HCT116 (cell line): ENCODE measurements around the gene GATAD2B. TPM values are rescaled to one million over a fixed set of nuclear protein-coding genes. Genes with fewer than 3 reads are reported as not detected.

Source experiments
- ATAC-seq: fragments of 200-7000 bp; cut with Tn5 transposase; 2 replicates; pipeline ENCODE4 v1.9.1; 2020; ENCODE audit warnings: mild to moderate bottlenecking, moderate library complexity
- BruUV-seq: library from RNA; stranded (reverse); fragments of 400-500 nt; replicated peaks from 2 replicates; lab custom pipeline; 2021; lab: Mats Ljungman, UMichigan
- CTCF ChIA-PET: fragments of 300-600 bp; sonication (Branson Sonifier 250); formaldehyde crosslinking; loops from one replicate; lab custom pipeline; 2021; ENCODE audit warnings: antibody characterized with exemption; lab: Charles Lee
- POLR2A ChIA-PET: fragments of 300-600, 350-600 bp; sonication (Branson Sonifier 250); formaldehyde crosslinking; loops from one replicate; lab custom pipeline; 2021; ENCODE audit warnings: antibody characterized with exemption; lab: Charles Lee
- RAD21 ChIA-PET, 2 experiments: fragments of 300-600 bp; sonication (Branson Sonifier 250); formaldehyde crosslinking; loops; one replicate each; lab custom pipeline; 2023; ENCODE audit warnings: low total read pairs in 2 of 2; ENCODE audit not compliant: uncharacterized antibody in 2 of 2, unreplicated experiment in 2 of 2, low non-redundant PET in 1 of 2; lab: Charles Lee
- DNase-seq: peaks from one replicate; pipeline ENCODE4 v3.0.0-alpha.2; 2010; ENCODE audit warnings: low read depth, low spot score
- H2AFZ ChIP-seq: fragments of 200-600 bp; shearing (Covaris generic), sonication (generic); 2 replicates; pipeline ENCODE4 v1.6.1; 2017; ENCODE audit warnings: low read depth, mixed run types, mixed read lengths, antibody characterized with exemption, low read length; ENCODE audit not compliant: poor library complexity, severe bottlenecking
- H3K27ac ChIP-seq: 2 replicates; pipeline ENCODE4 v1.5.1; 2012; ENCODE audit warnings: low read depth, low read length
- H3K27me3 ChIP-seq: fragments of 200-600 bp; sonication (generic); 2 replicates; pipeline ENCODE4 v1.6.1; 2016; ENCODE audit warnings: mixed run types, low read length, mixed read lengths; ENCODE audit not compliant: insufficient read depth
- H3K36me3 ChIP-seq, 2 experiments: fragments of 200-500 bp in 1 of 2; fragments of 200-600 bp in 1 of 2; sonication (Bioruptor generic) in 1 of 2; sonication (generic) in 1 of 2; 2 replicates each; pipeline versions ENCODE4 v1.5.1 to v1.6.1; 2014 to 2016; ENCODE audit warnings: low read length in 2 of 2, inconsistent platforms in 1 of 2, mixed read lengths in 1 of 2, mixed run types in 1 of 2; ENCODE audit not compliant: insufficient read depth in 2 of 2, control insufficient read depth in 1 of 2
- H3K4me1 ChIP-seq, 2 experiments: fragments of 200-600 bp in 1 of 2; sonication (generic) in 1 of 2; 2 replicates each; pipeline versions ENCODE4 v1.5.1 to v1.6.1; 2012 to 2017; ENCODE audit warnings: low read length in 2 of 2, inconsistent platforms in 1 of 2, mild to moderate bottlenecking in 1 of 2, mixed read lengths in 1 of 2, mixed run types in 1 of 2, moderate library complexity in 1 of 2; ENCODE audit not compliant: insufficient read depth in 2 of 2, control insufficient read depth in 1 of 2
- H3K4me2 ChIP-seq: fragments of 200-600 bp; sonication (generic); 2 replicates; pipeline ENCODE4 v1.6.1; 2017; ENCODE audit warnings: mixed run types, low read length, mixed read lengths
- H3K4me3 ChIP-seq, 2 experiments: fragments of 200-600 bp in 1 of 2; sonication (generic) in 1 of 2; replicated peaks in 1 of 2; 2 replicates each; pipeline ENCODE4 v1.5.1; 2011 to 2016; ENCODE audit warnings: low read length in 2 of 2, control low read depth in 1 of 2, low read depth in 1 of 2, mild to moderate bottlenecking in 1 of 2, mixed read lengths in 1 of 2, mixed run types in 1 of 2
- H3K79me2 ChIP-seq: fragments of 200-600 bp; sonication (generic); 2 replicates; pipeline ENCODE4 v1.6.1; 2017; ENCODE audit warnings: mild to moderate bottlenecking, mixed run types, low read length, moderate library complexity, mixed read lengths; ENCODE audit not compliant: insufficient read depth
- H3K9ac ChIP-seq: fragments of 200-600 bp; sonication (generic); 2 replicates; pipeline ENCODE4 v1.6.1; 2016; ENCODE audit warnings: low read length, mixed read lengths
- H3K9me2 ChIP-seq: fragments of 200-600 bp; sonication (generic), shearing (Covaris generic); 2 replicates; pipeline ENCODE4 v1.6.1; 2017; ENCODE audit warnings: mixed run types, mild to moderate bottlenecking, moderate library complexity; ENCODE audit not compliant: insufficient read depth
- H3K9me3 ChIP-seq, 2 experiments: fragments of 200-500 bp in 1 of 2; fragments of 200-600 bp in 1 of 2; sonication (Bioruptor generic) in 1 of 2; sonication (generic) in 1 of 2; 2 replicates each; pipeline ENCODE4 v1.6.1; 2014 to 2017; ENCODE audit warnings: low read length in 2 of 2, mixed read lengths in 2 of 2, inconsistent platforms in 1 of 2, low read depth in 1 of 2, mild to moderate bottlenecking in 1 of 2, mixed run types in 1 of 2, moderate library complexity in 1 of 2; ENCODE audit not compliant: control insufficient read depth in 1 of 2, insufficient read depth in 1 of 2
- H4K20me1 ChIP-seq: fragments of 200-600 bp; sonication (generic), shearing (Covaris generic); 2 replicates; pipeline ENCODE4 v1.6.1; 2017; ENCODE audit warnings: mixed run types, mild to moderate bottlenecking, moderate library complexity; ENCODE audit not compliant: insufficient read depth
- CBX3 ChIP-seq: IDR thresholded peaks from 2 replicates; pipeline ENCODE4 v1.6.1; 2012; ENCODE audit warnings: low read depth
- CEBPB ChIP-seq: IDR thresholded peaks from 2 replicates; pipeline ENCODE4 v1.6.1; 2012; ENCODE audit warnings: low read depth
- ELF1 ChIP-seq: IDR thresholded peaks from 2 replicates; pipeline ENCODE4 v1.6.1; 2012; ENCODE audit warnings: low read depth, borderline replicate concordance
- EZH2phosphoT487 ChIP-seq: fragments of 200-600 bp; IDR thresholded peaks from 2 replicates; pipeline ENCODE4 v1.6.1; 2018; ENCODE audit warnings: antibody characterized with exemption, borderline replicate concordance
- FOSL1 ChIP-seq: IDR thresholded peaks from 2 replicates; pipeline ENCODE4 v1.6.1; 2012; ENCODE audit warnings: low read depth
- JUND ChIP-seq: IDR thresholded peaks from 2 replicates; pipeline ENCODE4 v1.6.1; 2012
- POLR2AphosphoS5 ChIP-seq: IDR thresholded peaks from 2 replicates; pipeline ENCODE4 v1.6.1; 2011; ENCODE audit warnings: mild to moderate bottlenecking, low read depth, low read length, moderate library complexity
- SP1 ChIP-seq: IDR thresholded peaks from 2 replicates; pipeline ENCODE4 v1.6.1; 2012; ENCODE audit warnings: low read depth
- SRF ChIP-seq: IDR thresholded peaks from 2 replicates; pipeline ENCODE4 v1.6.1; 2012; ENCODE audit warnings: low read depth
- TCF7L2 ChIP-seq: IDR thresholded peaks from 2 replicates; pipeline ENCODE4 v1.7.0; 2011; ENCODE audit warnings: borderline replicate concordance, inconsistent platforms; ENCODE audit not compliant: insufficient read depth, insufficient read length; ENCODE audit errors: extremely low read depth
- ZBTB33 ChIP-seq: IDR thresholded peaks from 2 replicates; pipeline ENCODE4 v1.6.1; 2011; ENCODE audit warnings: mild to moderate bottlenecking, low read length, moderate library complexity; ENCODE audit not compliant: insufficient replicate concordance; ENCODE audit errors: extremely low read depth
- ZNF274 ChIP-seq: fragments of 200-500 bp; sonication (Bioruptor generic); IDR thresholded peaks from 2 replicates; pipeline ENCODE4 v1.6.1; 2014; ENCODE audit warnings: mild to moderate bottlenecking, low read depth, low read length, inconsistent platforms
- intact Hi-C: fragments of 100-400 bp; cut with micrococcal nuclease; formaldehyde crosslinking; loops from 2 replicates; pipeline ENCODE4 v1.10.0; 2022
- total RNA-seq: library from RNA; stranded (reverse); gene quantifications from one replicate; pipeline ENCODE4 v1.2.1, GENCODE V29; 2021; ENCODE audit not compliant: unreplicated experiment
- TF ChIP-seq, protein P1 (sequence below): IDR thresholded peaks from 2 replicates; pipeline ENCODE4 v1.6.1; 2012
- TF ChIP-seq, protein P2 (sequence below): IDR thresholded peaks from 2 replicates; pipeline ENCODE4 v1.6.1; 2012; ENCODE audit warnings: low read depth

The GATAD2B gene
- total RNA-seq, 1 experiment from 2014 or later, result 50.2 TPM

DNA sequence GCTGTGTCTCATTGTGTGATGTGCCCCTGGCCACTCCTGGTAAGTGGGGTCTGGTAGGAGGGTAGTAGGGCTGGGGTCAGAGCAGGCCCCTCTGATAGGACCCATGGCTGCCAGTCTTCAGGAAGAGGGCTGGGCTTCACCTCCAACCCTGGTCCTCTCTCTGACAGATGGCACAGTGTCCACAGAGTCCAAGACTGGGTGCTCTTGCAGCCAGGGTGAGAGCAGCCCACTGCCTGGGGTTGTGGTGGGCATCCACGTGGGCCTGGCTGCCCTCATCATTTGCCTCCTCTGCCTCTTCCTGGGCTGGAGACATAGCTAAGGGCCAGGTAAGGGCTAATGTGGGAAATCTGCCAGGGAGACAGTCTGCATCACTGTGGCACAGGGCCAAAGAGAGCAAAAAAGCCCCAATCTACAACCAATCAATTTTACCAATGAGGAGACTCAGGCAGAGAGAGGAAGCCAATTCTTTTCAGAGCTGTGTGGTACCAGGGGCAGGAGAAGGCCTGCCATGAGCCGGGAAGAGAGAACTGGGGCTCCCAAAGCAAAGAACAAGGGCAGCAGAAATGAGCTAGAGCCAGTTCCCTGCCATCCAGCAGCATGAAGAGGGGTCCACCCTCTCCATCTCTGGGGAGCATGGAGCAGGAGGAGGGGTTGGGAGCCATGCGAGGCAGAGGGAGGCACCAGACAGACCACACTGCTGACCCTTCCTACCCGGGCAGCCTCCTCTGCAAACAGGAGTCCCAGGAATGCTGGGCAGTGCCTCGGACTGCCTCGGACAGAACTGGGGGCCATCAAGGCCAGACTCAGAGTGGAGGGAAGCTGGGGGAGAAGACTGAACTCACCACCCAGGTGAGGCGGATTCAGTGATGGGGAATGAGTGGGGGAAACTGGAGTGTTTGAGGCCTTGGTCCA lies 120.7 kb downstream of the GATAD2B start:
- Histone ChIP-seq H3K79me2 (no peaks in the 10 kb centered on the region), H4K20me1 (no peaks in the 10 kb centered on the region), H3K27ac (no peak overlapping the region), H3K4me1 (peaks cover 5 to 12% of the 10 kb centered on the region in 2 experiments; a peak in 3 of 4 replicates), H2AFZ (no peak overlapping the region), H3K36me3 (no peaks in the 10 kb centered on the region), H3K9me2 (no peaks in the 10 kb centered on the region), H3K9me3 (no peaks in the 10 kb centered on the region), H3K9ac (no peak overlapping the region), H3K4me2 (no peak overlapping the region), H3K27me3 (no peaks in the 10 kb centered on the region), H3K4me3 (no peak overlapping the region)
- DNase-seq (no peak), ATAC-seq (no peak)
- CTCF ChIA-PET, result no interaction called here
- BruUV-seq, result no TSS peak
- POLR2A ChIA-PET, result no interaction called here
- RAD21 ChIA-PET, result no interaction called here
- no peak for TF ChIP-seq JUND
- TF ChIP-seq SP1, result no peak
- no peak for TF ChIP-seq EZH2phosphoT487
- no peak for TF ChIP-seq CEBPB
- no peak for TF ChIP-seq ELF1
- no peak for TF ChIP-seq TCF7L2
- no peak for TF ChIP-seq ZNF274
- TF ChIP-seq SRF, result no peak
- TF ChIP-seq FOSL1, result no peak
- no peak for TF ChIP-seq POLR2AphosphoS5
- TF ChIP-seq, protein P1, sequence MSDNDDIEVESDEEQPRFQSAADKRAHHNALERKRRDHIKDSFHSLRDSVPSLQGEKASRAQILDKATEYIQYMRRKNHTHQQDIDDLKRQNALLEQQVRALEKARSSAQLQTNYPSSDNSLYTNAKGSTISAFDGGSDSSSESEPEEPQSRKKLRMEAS, result no peak
- no peak for TF ChIP-seq ZBTB33
- TF ChIP-seq, protein P2, sequence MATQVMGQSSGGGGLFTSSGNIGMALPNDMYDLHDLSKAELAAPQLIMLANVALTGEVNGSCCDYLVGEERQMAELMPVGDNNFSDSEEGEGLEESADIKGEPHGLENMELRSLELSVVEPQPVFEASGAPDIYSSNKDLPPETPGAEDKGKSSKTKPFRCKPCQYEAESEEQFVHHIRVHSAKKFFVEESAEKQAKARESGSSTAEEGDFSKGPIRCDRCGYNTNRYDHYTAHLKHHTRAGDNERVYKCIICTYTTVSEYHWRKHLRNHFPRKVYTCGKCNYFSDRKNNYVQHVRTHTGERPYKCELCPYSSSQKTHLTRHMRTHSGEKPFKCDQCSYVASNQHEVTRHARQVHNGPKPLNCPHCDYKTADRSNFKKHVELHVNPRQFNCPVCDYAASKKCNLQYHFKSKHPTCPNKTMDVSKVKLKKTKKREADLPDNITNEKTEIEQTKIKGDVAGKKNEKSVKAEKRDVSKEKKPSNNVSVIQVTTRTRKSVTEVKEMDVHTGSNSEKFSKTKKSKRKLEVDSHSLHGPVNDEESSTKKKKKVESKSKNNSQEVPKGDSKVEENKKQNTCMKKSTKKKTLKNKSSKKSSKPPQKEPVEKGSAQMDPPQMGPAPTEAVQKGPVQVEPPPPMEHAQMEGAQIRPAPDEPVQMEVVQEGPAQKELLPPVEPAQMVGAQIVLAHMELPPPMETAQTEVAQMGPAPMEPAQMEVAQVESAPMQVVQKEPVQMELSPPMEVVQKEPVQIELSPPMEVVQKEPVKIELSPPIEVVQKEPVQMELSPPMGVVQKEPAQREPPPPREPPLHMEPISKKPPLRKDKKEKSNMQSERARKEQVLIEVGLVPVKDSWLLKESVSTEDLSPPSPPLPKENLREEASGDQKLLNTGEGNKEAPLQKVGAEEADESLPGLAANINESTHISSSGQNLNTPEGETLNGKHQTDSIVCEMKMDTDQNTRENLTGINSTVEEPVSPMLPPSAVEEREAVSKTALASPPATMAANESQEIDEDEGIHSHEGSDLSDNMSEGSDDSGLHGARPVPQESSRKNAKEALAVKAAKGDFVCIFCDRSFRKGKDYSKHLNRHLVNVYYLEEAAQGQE, result no peak
- no peak for TF ChIP-seq CBX3
- intact Hi-C loops, result no loop called here
